CD4-positive, alpha-beta T cell (primary cell): ENCODE results near the gene CAMTA1. TPM values are rescaled to one million over a fixed set of nuclear protein-coding genes. Genes with fewer than 3 reads are reported as not detected.

Experiments
- ATAC-seq: fragments of 200-7000 bp; cut with Tn5 transposase; one replicate; pipeline ENCODE4 v1.10.0; 2022; ENCODE audit warnings: mild to moderate bottlenecking; ENCODE audit not compliant: poor library complexity
- CTCF ChIA-PET: fragments of 350-600 bp; sonication (Branson Sonifier 250); formaldehyde crosslinking; loops from one replicate; lab custom pipeline; 2021; ENCODE audit warnings: antibody characterized with exemption, inconsistent platforms; lab: Charles Lee
- POLR2A ChIA-PET: fragments of 350-600 bp; sonication (Branson Sonifier 250); formaldehyde crosslinking; loops from one replicate; lab custom pipeline; 2021; ENCODE audit warnings: antibody characterized with exemption, inconsistent platforms; lab: Charles Lee
- DNase-seq, 14 experiments: peaks; one replicate each; pipeline ENCODE4 v3.0.0-alpha.2; 2013 to 2020; ENCODE audit warnings: mixed read lengths in 2 of 14
- H3K27ac ChIP-seq, 2 donors: one replicate each; pipeline versions ENCODE4 v1.5.1 to v1.7.0; 2013; ENCODE audit warnings: low read length in 2 of 2, low read depth in 1 of 2, mild to moderate bottlenecking in 1 of 2
- H3K27me3 ChIP-seq, 2 experiments: 1 replicate in 1 of 2; 2 replicates in 1 of 2; pipeline versions ENCODE4 v1.6.1 to v1.7.0; 2013; ENCODE audit warnings: low read length in 2 of 2, control low read depth in 1 of 2, mild to moderate bottlenecking in 1 of 2, moderate library complexity in 1 of 2; ENCODE audit not compliant: insufficient read depth in 2 of 2, control insufficient read depth in 1 of 2
- H3K36me3 ChIP-seq: one replicate; pipeline ENCODE4 v1.6.1; 2013; ENCODE audit warnings: low read length, control low read depth; ENCODE audit not compliant: insufficient read depth
- H3K4me1 ChIP-seq: one replicate; pipeline ENCODE4 v1.6.1; 2013; ENCODE audit warnings: low read length, control low read depth; ENCODE audit not compliant: insufficient read depth
- H3K4me3 ChIP-seq: one replicate; pipeline ENCODE4 v1.5.1; 2013; ENCODE audit warnings: mild to moderate bottlenecking, low read length, moderate library complexity
- H3K9me3 ChIP-seq, 2 experiments: 1 replicate in 1 of 2; 2 replicates in 1 of 2; pipeline versions ENCODE4 v1.6.1 to v1.7.0; 2013; ENCODE audit warnings: low read length in 2 of 2, mild to moderate bottlenecking in 2 of 2, control low read depth in 1 of 2, moderate library complexity in 1 of 2; ENCODE audit not compliant: control insufficient read depth in 1 of 2, insufficient read depth in 1 of 2
- H3K27ac Mint-ChIP-seq: one replicate; pipeline ENCODE4 v1.8.0; 2020; ENCODE audit warnings: mixed read lengths
- H3K27me3 Mint-ChIP-seq: one replicate; pipeline ENCODE4 v1.8.0; 2021; ENCODE audit warnings: mixed read lengths
- H3K36me3 Mint-ChIP-seq: one replicate; pipeline ENCODE4 v1.8.0; 2021; ENCODE audit warnings: low read depth, mixed read lengths
- H3K4me1 Mint-ChIP-seq: one replicate; pipeline ENCODE4 v1.8.0; 2021; ENCODE audit warnings: low read depth, mixed read lengths
- H3K4me3 Mint-ChIP-seq: one replicate; pipeline ENCODE4 v1.8.0; 2020; ENCODE audit warnings: mild to moderate bottlenecking, mixed read lengths
- H3K9me3 Mint-ChIP-seq: one replicate; pipeline ENCODE4 v1.8.0; 2020; ENCODE audit warnings: mixed read lengths
- CTCF ChIP-seq: fragments of 200-600 bp; IDR thresholded peaks from one replicate; pipeline ENCODE4 v1.8.0; 2022; ENCODE audit warnings: antibody characterized with exemption, mild to moderate bottlenecking
- intact Hi-C, 2 experiments: fragments of 100-400 bp; cut with DNase I in 1 of 2; cut with micrococcal nuclease in 1 of 2; formaldehyde crosslinking; loops; one replicate each; pipeline versions ENCODE4 v1.15.1 to v1.9.0; 2023 to 2025; cut with DNase I, micrococcal nuclease
- total RNA-seq, 174 experiments: library from RNA in 2 of 174; stranded (reverse) in 2 of 174; gene quantifications; one replicate each; pipeline ENCODE4 v1.2.3 and lab custom pipeline; 2021 to 2026

Gene CAMTA1
- total RNA-seq, 2 experiments from 2014 or later, result 38.6 to 39.3 TPM

- ATAC-seq, result no peak
- no peaks in the 10 kb centered on the region for H3K9me3 Mint-ChIP-seq
These were observed 644.0 kb downstream of the CAMTA1 start for GRCh38 chr1:7429290-7429689.

GRCh38 chr1:7430047-7430608, 644.9 kb downstream of the CAMTA1 start:
- Mint-ChIP-seq H3K36me3 (no peaks in the 10 kb centered on the region), H3K4me1 (no peaks in the 10 kb centered on the region), H3K27me3 (peaks cover 5% of the 10 kb centered on the region), H3K27ac (no peak overlapping the region), H3K4me3 (no peak overlapping the region), H3K9me3 (no peaks in the 10 kb centered on the region)
- TF ChIP-seq CTCF, result no peak
- no peak for ATAC-seq
- Histone ChIP-seq H3K27ac (no peak overlapping the region), H3K4me3 (no peak overlapping the region), H3K27me3 (peaks cover 0 to 2% of the 10 kb centered on the region in 2 experiments), H3K4me1 (no peaks in the 10 kb centered on the region), H3K9me3 (peaks cover 0 to 28% of the 10 kb centered on the region in 2 experiments), H3K36me3 (no peaks in the 10 kb centered on the region)
- intact Hi-C loops, result no loop called here
- no peak for DNase-seq
- ChIA-PET CTCF (no interaction called here), POLR2A (no interaction called here)

More at GRCh38 chr1:7429290-7429689, 644.0 kb downstream of the CAMTA1 start:
- no peaks in the 10 kb centered on the region for H3K4me1 ChIP-seq
- H3K27ac ChIP-seq, result no peak overlapping the region
- H3K4me3 Mint-ChIP-seq, result no peak overlapping the region
- POLR2A ChIA-PET, result no interaction called here
- peaks cover 3% of the 10 kb centered on the region for H3K27me3 Mint-ChIP-seq
- H3K27me3 ChIP-seq, result peaks cover 0 to 2% of the 10 kb centered on the region in 2 experiments
- no peak for TF ChIP-seq CTCF
- CTCF ChIA-PET, result no interaction called here
- no peaks in the 10 kb centered on the region for H3K36me3 ChIP-seq
- no peaks in the 10 kb centered on the region for H3K36me3 Mint-ChIP-seq
- H3K4me3 ChIP-seq, result no peak overlapping the region
- H3K4me1 Mint-ChIP-seq, result no peaks in the 10 kb centered on the region
- no peak for DNase-seq
- intact Hi-C loops, result no loop called here
- H3K9me3 ChIP-seq, result peaks cover 0 to 23% of the 10 kb centered on the region in 2 experiments
- no peak overlapping the region for H3K27ac Mint-ChIP-seq

- intact Hi-C loops, result no loop called here
- Mint-ChIP-seq H3K9me3 (no peaks in the 10 kb centered on the region), H3K27ac (no peak overlapping the region), H3K4me1 (no peaks in the 10 kb centered on the region), H3K27me3 (peaks cover 5% of the 10 kb centered on the region), H3K36me3 (no peaks in the 10 kb centered on the region), H3K4me3 (no peak overlapping the region)
- Histone ChIP-seq H3K4me1 (no peaks in the 10 kb centered on the region), H3K27ac (no peak overlapping the region), H3K9me3 (peaks cover 0 to 32% of the 10 kb centered on the region in 2 experiments), H3K36me3 (no peaks in the 10 kb centered on the region), H3K27me3 (no peaks in the 10 kb centered on the region), H3K4me3 (no peak overlapping the region)
- no peak for ATAC-seq
- CTCF ChIA-PET, result no interaction called here
- POLR2A ChIA-PET, result no interaction called here
- TF ChIP-seq CTCF, result no peak
- no peak for DNase-seq
These were observed 645.4 kb downstream of the CAMTA1 start for GRCh38 chr1:7430691-7431090.
